IPS DF 6.9 (cell line): Measurements from ENCODE around the gene FAM76B.

Experiments used
- DNase-seq: peaks from one replicate; pipeline ENCODE4 v3.0.0-alpha.2; 2013; ENCODE audit warnings: low read depth, low spot score
- H3K27ac ChIP-seq: one replicate; pipeline ENCODE4 v1.5.1; 2013; ENCODE audit warnings: low read length, control low read depth
- H3K27me3 ChIP-seq: 2 replicates; pipeline ENCODE4 v1.6.1; 2013; ENCODE audit warnings: mild to moderate bottlenecking, low read length; ENCODE audit not compliant: control insufficient read depth, insufficient read depth
- H3K36me3 ChIP-seq: 2 replicates; pipeline ENCODE4 v1.6.1; 2013; ENCODE audit warnings: low read length; ENCODE audit not compliant: control insufficient read depth, insufficient read depth
- H3K4me1 ChIP-seq: 2 replicates; pipeline ENCODE4 v1.6.1; 2013; ENCODE audit warnings: low read length; ENCODE audit not compliant: control insufficient read depth, insufficient read depth
- H3K4me3 ChIP-seq: 2 replicates; pipeline ENCODE4 v1.5.1; 2013; ENCODE audit warnings: mild to moderate bottlenecking, low read length
- H3K9me3 ChIP-seq: 2 replicates; pipeline ENCODE4 v1.6.1; 2013; ENCODE audit warnings: low read length, inconsistent platforms; ENCODE audit not compliant: control insufficient read depth, insufficient read depth
- WGBS: extraction: QIAGEN DNeasy Blood & Tissue Kit; methylation state at CpG from one replicate; pipeline ENCODE4 v1.1.7; 2013; ENCODE audit warnings: mixed read lengths, missing lambda C conversion rate; ENCODE audit not compliant: insufficient read length, insufficient coverage; 5-methylcytosine and 5-hydroxymethylcytosine counted together

The FAM76B gene

DNA sequence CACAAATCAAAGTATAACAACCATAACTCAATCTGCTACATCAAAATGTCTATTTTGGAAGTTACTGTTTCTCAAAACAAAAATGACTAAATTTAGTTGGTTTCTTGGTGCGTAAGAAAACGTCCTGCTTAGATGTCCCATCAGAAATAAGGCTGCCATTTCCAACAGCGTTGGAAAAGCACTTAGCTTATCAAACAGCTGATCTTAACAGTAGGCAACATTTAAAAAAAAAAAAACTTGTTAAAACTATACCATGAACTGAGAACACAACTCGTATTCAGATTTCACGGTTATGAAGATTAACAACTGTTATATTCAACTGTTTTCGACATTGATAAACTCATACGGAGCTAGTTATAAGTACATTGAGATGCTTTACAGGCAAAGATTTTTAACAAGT is 3.1 kb upstream of the FAM76B start:
- H3K36me3 ChIP-seq: no peaks in the 10 kb centered on the region
- H3K9me3 ChIP-seq: no peaks in the 10 kb centered on the region
- H3K27ac ChIP-seq: no peak overlapping the region
- H3K4me1 ChIP-seq: no peaks in the 10 kb centered on the region
- no peak for DNase-seq
- no peak overlapping the region for H3K4me3 ChIP-seq
- WGBS: no CpG with 5 or more reads among the region's 7 CpGs
- H3K27me3 ChIP-seq: no peaks in the 10 kb centered on the region

DNA sequence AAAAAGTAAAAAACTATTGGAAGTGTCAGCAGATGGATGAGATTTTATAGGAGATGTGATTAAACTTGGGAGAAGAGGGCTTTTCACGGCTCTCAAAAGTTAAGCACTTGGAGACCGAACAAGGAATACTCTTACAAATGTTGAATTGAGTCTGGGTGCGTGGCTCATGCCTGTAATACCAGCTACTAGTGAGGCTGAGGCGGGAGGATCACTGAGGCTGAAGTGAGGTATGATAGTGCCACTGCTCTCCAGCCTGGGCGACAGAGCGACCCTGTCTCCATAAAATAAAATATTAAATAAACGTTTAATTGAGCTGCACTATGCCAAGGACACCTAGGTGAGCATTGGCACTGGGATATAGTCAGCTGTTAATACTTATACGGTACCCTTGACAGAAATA is 2.6 kb upstream of the FAM76B start:
- H3K9me3 ChIP-seq: no peaks in the 10 kb centered on the region
- WGBS: no CpG with 5 or more reads among the region's 8 CpGs
- DNase-seq: no peak
- H3K27me3 ChIP-seq: no peaks in the 10 kb centered on the region
- no peaks in the 10 kb centered on the region for H3K36me3 ChIP-seq
- H3K27ac ChIP-seq: no peak overlapping the region
- H3K4me3 ChIP-seq: no peak overlapping the region
- no peaks in the 10 kb centered on the region for H3K4me1 ChIP-seq

DNA sequence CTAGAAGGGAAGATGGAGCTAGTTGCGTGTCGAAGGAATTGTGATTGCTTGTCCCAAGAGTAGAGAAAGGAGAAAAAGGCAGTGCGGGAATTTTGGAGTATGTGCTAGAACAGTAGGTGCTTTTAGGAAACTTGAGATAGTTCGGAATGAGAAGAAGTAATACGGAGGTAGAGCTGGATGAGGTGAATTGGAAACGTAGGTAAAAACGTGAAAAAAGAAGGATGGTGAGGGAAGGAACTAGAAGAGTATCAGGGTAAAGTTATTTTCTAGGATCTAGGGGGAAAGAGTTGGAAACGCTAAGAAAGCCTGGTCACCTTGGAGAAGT is 2.1 kb upstream of the FAM76B start:
- H3K4me1 ChIP-seq: no peaks in the 10 kb centered on the region
- H3K27ac ChIP-seq: no peak overlapping the region
- WGBS: 100% methylated on average over 5 of the region's 8 CpGs
- DNase-seq: no peak
- no peaks in the 10 kb centered on the region for H3K27me3 ChIP-seq
- H3K4me3 ChIP-seq: peak overlapping the region; percentile 19; the same call in 1 of the 2 replicates
- no peaks in the 10 kb centered on the region for H3K36me3 ChIP-seq
- no peaks in the 10 kb centered on the region for H3K9me3 ChIP-seq

GRCh38 chr11:95790933-95791708 is 1.5 kb upstream of the FAM76B start:
- Histone ChIP-seq H3K27me3 (no peaks in the 10 kb centered on the region), H3K4me3 (peak overlapping the region; percentile 63), H3K27ac (no peak overlapping the region), H3K36me3 (no peaks in the 10 kb centered on the region), H3K4me1 (no peaks in the 10 kb centered on the region), H3K9me3 (no peaks in the 10 kb centered on the region)
- WGBS: no CpG with 5 or more reads among the region's 29 CpGs
- DNase-seq: no peak

DNA sequence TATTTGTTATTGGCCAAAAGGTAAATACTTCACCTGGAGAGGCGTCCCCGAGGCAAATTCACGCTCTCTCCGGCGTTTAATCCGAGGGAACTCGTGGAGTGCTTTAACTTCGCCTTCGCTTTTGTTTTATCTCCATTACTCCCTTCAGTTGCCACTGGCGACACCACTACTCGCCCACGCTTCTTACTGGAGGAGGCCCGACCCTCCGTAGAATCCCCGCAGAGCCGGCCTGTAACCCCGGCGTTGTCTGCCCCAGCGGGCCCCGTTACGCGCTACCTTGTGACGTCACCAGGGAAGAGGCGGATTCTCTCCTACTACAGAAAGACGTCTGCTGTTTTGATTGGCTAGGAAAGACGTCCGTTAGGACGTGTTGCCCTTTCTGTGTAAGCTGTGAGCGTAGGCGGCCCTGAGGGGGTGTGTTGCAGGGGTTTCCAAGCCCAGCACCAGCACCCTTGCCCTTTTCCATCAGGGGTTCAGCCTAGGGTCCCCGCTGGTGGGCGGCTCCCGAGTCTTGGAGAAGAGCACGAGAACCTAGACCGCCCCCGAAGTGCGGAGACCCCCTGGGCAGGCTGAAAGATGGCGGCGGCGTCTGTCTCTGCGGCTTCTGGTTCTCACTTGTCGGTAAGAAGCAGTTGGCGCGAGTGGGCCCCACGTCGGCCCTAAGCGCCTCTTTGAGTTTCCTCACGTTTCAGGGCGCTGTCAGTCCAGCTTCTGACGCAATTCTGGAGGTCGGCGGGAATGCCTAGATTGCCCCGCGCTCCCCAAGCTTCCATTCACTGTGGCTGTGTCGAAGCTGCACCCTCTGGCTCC is 746 bp upstream of the FAM76B start, which contains the start of gene CEP57:
TSS of gene CEP57 (plus strand) at position 376 of the 810 bp plus-strand sequence. CDS start at position 577, 201 bp downstream.
- no CpG with 5 or more reads among the region's 55 CpGs for WGBS
- Histone ChIP-seq H3K27ac (no peak within 1 kb of the TSS), H3K4me3 (peak within 1 kb of the TSS; percentile 63), H3K27me3 (no peaks in the 10 kb centered on the region), H3K36me3 (peaks cover 3% of the 10 kb centered on the region; the same call in 1 of the 2 replicates), H3K4me1 (no peaks in the 10 kb centered on the region), H3K9me3 (no peaks in the 10 kb centered on the region)
- peak; percentile 92 for DNase-seq

GRCh38 chr11:95788921-95789505 is 569 bp downstream of the FAM76B start:
- no peak overlapping the region for H3K27ac ChIP-seq
- H3K4me1 ChIP-seq: no peaks in the 10 kb centered on the region
- no peaks in the 10 kb centered on the region for H3K27me3 ChIP-seq
- no peaks in the 10 kb centered on the region for H3K9me3 ChIP-seq
- no peak for DNase-seq
- no CpG with 5 or more reads among the region's 34 CpGs for WGBS
- peak overlapping the region; percentile 63 for H3K4me3 ChIP-seq
- H3K36me3 ChIP-seq: peaks cover 5% of the 10 kb centered on the region; the same call in 1 of the 2 replicates

- no peaks in the 10 kb centered on the region for H3K27me3 ChIP-seq
- DNase-seq: no peak
- WGBS: no CpG with 5 or more reads among the region's 2 CpGs
- H3K36me3 ChIP-seq: peaks cover 10% of the 10 kb centered on the region; the same call in 1 of the 2 replicates
- no peaks in the 10 kb centered on the region for H3K4me1 ChIP-seq
- no peak overlapping the region for H3K4me3 ChIP-seq
- no peaks in the 10 kb centered on the region for H3K9me3 ChIP-seq
- no peak overlapping the region for H3K27ac ChIP-seq
These were observed 9.0 kb downstream of the FAM76B start for GRCh38 chr11:95780544-95780943.

GRCh38 chr11:95778699-95779098 is 10.9 kb downstream of the FAM76B start:
- H3K9me3 ChIP-seq: no peaks in the 10 kb centered on the region
- DNase-seq: no peak
- H3K27me3 ChIP-seq: no peaks in the 10 kb centered on the region
- no peaks in the 10 kb centered on the region for H3K4me1 ChIP-seq
- H3K4me3 ChIP-seq: no peak overlapping the region
- H3K27ac ChIP-seq: no peak overlapping the region
- H3K36me3 ChIP-seq: peaks cover 8% of the 10 kb centered on the region; the same call in 1 of the 2 replicates
- WGBS: no CpG with 5 or more reads among the region's 3 CpGs

DNA sequence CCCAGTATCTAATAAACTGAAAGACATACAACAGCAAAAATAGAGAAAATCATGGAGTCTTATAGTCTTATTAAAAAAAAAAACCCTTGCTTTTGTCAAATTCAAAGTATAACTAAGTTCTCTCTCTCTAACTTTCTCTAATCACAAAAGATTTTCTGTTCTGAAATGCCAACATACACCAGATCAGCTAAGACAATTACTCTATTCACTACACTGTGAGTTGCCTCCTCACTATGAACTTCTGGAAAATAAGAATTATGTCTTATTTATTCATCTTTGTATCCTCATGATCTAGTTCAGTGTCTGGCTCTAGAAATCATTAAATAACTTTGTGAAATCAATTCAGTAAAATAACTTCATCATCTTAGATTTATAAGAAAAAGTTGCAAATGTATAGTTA is 12.7 kb downstream of the FAM76B start:
- no peak overlapping the region for H3K27ac ChIP-seq
- no peaks in the 10 kb centered on the region for H3K27me3 ChIP-seq
- peaks cover 4% of the 10 kb centered on the region; the same call in 1 of the 2 replicates for H3K36me3 ChIP-seq
- H3K9me3 ChIP-seq: no peaks in the 10 kb centered on the region
- no peak overlapping the region for H3K4me3 ChIP-seq
- H3K4me1 ChIP-seq: no peaks in the 10 kb centered on the region
- DNase-seq: no peak

DNA sequence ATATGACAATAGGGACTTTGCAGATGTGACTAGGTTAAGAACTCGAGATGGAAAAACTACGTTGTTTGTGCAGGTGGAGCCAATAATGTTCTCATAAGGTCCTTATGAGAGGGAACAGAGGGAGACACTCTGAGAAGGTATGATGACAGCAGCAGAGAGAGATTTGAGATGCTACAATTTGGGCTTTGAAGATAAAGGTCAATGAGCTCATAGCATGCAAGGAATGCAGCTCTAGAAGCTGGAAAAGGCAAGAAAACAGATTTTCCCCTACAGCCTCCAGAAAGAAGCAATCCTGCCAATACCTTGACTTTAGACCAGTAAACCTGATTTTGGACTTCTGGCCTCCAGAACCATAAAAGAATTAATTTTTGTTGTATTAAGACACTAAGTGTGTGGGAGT is 21.1 kb downstream of the FAM76B start:
- no peaks in the 10 kb centered on the region for H3K36me3 ChIP-seq
- H3K4me1 ChIP-seq: no peaks in the 10 kb centered on the region
- no peak overlapping the region for H3K27ac ChIP-seq
- no peak overlapping the region for H3K4me3 ChIP-seq
- WGBS: no CpG with 5 or more reads among the region's 2 CpGs
- no peaks in the 10 kb centered on the region for H3K27me3 ChIP-seq
- DNase-seq: no peak
- H3K9me3 ChIP-seq: no peaks in the 10 kb centered on the region
